Fibroblast of lung (primary cell): ENCODE data around the gene USP20. TPM values are rescaled to one million over a fixed set of nuclear protein-coding genes. Genes with fewer than 3 reads are reported as not detected.

Source experiments
- DNase-seq, 2 donors: peaks; one replicate each; pipeline versions ENCODE4 v3.0.0 to v3.0.0-alpha.2; 2010; ENCODE audit warnings: low read depth in 2 of 2
- H2AFZ ChIP-seq: 2 replicates; pipeline ENCODE4 v1.5.1; 2012; ENCODE audit warnings: low read length, control low read depth, inconsistent platforms
- H3K27ac ChIP-seq: 2 replicates; pipeline ENCODE4 v1.5.1; 2011; ENCODE audit warnings: low read length, control low read depth; ENCODE audit not compliant: insufficient read depth
- H3K27me3 ChIP-seq: 2 replicates; pipeline ENCODE4 v1.5.1; 2011; ENCODE audit warnings: mild to moderate bottlenecking, low read length; ENCODE audit not compliant: control insufficient read depth, insufficient read depth
- H3K36me3 ChIP-seq: 2 replicates; pipeline ENCODE4 v1.5.1; 2011; ENCODE audit warnings: low read length; ENCODE audit not compliant: control insufficient read depth, insufficient read depth
- H3K4me1 ChIP-seq: 2 replicates; pipeline ENCODE4 v1.5.1; 2011; ENCODE audit warnings: low read length; ENCODE audit not compliant: control insufficient read depth, insufficient read depth; ENCODE audit errors: extremely low read depth
- H3K4me2 ChIP-seq: 2 replicates; pipeline ENCODE4 v1.5.1; 2011; ENCODE audit warnings: low read length, control low read depth; ENCODE audit not compliant: insufficient read depth; ENCODE audit errors: extremely low read depth
- H3K4me3 ChIP-seq, 4 experiments: fragments of 200-600 bp in 1 of 4; sonication (generic) in 1 of 4; replicated peaks in 1 of 4; 2 replicates each; pipeline ENCODE4 v1.5.1; 2011 to 2016; ENCODE audit warnings: low read length in 4 of 4, low read depth in 3 of 4, mild to moderate bottlenecking in 3 of 4, control low read depth in 2 of 4, inconsistent platforms in 1 of 4, mixed read lengths in 1 of 4; ENCODE audit not compliant: insufficient read depth in 1 of 4; ENCODE audit errors: control extremely low read depth in 1 of 4
- H3K79me2 ChIP-seq: 2 replicates; pipeline ENCODE4 v1.5.1; 2012; ENCODE audit warnings: mild to moderate bottlenecking, low read length, inconsistent platforms; ENCODE audit not compliant: control insufficient read depth, insufficient read depth
- H3K9ac ChIP-seq: 2 replicates; pipeline ENCODE4 v1.5.1; 2011; ENCODE audit warnings: mild to moderate bottlenecking, low read length, control low read depth; ENCODE audit not compliant: insufficient read depth
- H3K9me3 ChIP-seq: 2 replicates; pipeline ENCODE4 v1.5.1; 2012; ENCODE audit warnings: low read depth, low read length; ENCODE audit not compliant: control insufficient read depth, insufficient read depth
- H4K20me1 ChIP-seq: 2 replicates; pipeline ENCODE4 v1.5.1; 2011; ENCODE audit warnings: low read length; ENCODE audit not compliant: control insufficient read depth, insufficient read depth; ENCODE audit errors: extremely low read depth
- CTCF ChIP-seq, 2 donors: IDR thresholded peaks in 1 of 2; conservative IDR thresholded peaks in 1 of 2; 1 replicate in 1 of 2; 2 replicates in 1 of 2; pipeline ENCODE4 v1.5.1; 2011 to 2012; ENCODE audit warnings: low read length in 2 of 2, control low read depth in 1 of 2, inconsistent platforms in 1 of 2, low read depth in 1 of 2, mild to moderate bottlenecking in 1 of 2
- EZH2 ChIP-seq: IDR thresholded peaks from 2 replicates; pipeline ENCODE4 v1.5.1; 2012; ENCODE audit warnings: low read length, control low read depth, mild to moderate bottlenecking; ENCODE audit errors: missing control alignments
- polyA plus RNA-seq, 2 donors: library from polyadenylated mRNA; depleted of rRNA in 1 of 2; stranded (reverse) in 1 of 2; unstranded in 1 of 2; fragments of >200 nt; gene quantifications; 2 replicates each; pipeline ENCODE4 v1.2.1, GENCODE V29; 2011 to 2012; ENCODE audit warnings: missing spikeins in 1 of 2
- total RNA-seq: library from RNA; depleted of rRNA; stranded (reverse); fragments of >200 nt; gene quantifications from 2 replicates; pipeline ENCODE4 v1.2.1, GENCODE V29; 2014

The USP20 gene
- total and polyA plus RNA-seq, 2 donors (not counting 1 experiment from before 2014, with no cell fraction given) = 6.7 to 12.9 TPM

- Histone ChIP-seq H4K20me1 (no peaks in the 10 kb centered on the region), H3K4me3 (no peak overlapping the region), H3K9ac (no peak overlapping the region), H3K4me2 (no peak overlapping the region), H3K79me2 (no peaks in the 10 kb centered on the region), H3K36me3 (peaks cover 6% of the 10 kb centered on the region), H3K27me3 (no peaks in the 10 kb centered on the region), H3K27ac (no peak overlapping the region), H3K4me1 (peaks cover 7% of the 10 kb centered on the region), H2AFZ (no peak overlapping the region), H3K9me3 (no peaks in the 10 kb centered on the region)
- DNase-seq = no peak
- no peak for TF ChIP-seq CTCF (conservative IDR thresholded peaks at IDR 0.05 in 1 of 2, IDR thresholded peaks at IDR 0.05 in 1 of 2; ENCODE audit: low read depth in 1 of 2, low read length in 2 of 2)
- no peak for TF ChIP-seq EZH2
Observed at GRCh38 chr9:129806061-129806460, 29.2 kb upstream of the USP20 start.

DNA sequence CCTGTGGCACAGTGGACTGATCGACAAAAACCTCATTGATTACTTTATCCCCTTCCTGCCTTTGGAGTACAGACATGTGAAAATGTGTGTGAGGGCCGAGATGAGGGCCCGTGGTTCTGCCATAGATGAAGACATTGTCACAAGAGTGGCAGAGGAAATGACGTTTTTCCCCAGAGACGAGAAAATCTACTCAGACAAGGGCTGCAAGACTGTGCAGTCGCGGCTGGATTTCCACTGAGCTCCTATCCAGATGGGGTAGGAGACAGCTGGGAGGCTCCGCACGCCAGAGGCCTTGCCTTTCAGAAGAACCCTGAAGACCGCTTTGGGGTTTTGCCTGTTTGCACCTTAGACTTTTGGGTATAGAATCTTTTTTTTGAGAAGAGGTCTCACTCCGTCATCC, 25.9 kb upstream of the USP20 start:
- Histone ChIP-seq H3K79me2 (no peaks in the 10 kb centered on the region), H2AFZ (no peak overlapping the region), H3K27ac (no peak overlapping the region), H4K20me1 (no peaks in the 10 kb centered on the region), H3K27me3 (no peaks in the 10 kb centered on the region), H3K4me2 (no peak overlapping the region), H3K4me3 (no peak overlapping the region), H3K9ac (no peak overlapping the region), H3K9me3 (no peaks in the 10 kb centered on the region), H3K36me3 (peaks cover 9% of the 10 kb centered on the region), H3K4me1 (peaks cover under 1% of the 10 kb centered on the region)
- TF ChIP-seq EZH2 = no peak
- no peak for TF ChIP-seq CTCF (conservative IDR thresholded peaks at IDR 0.05 in 1 of 2, IDR thresholded peaks at IDR 0.05 in 1 of 2; ENCODE audit: low read depth in 1 of 2, low read length in 2 of 2)
- no peak for DNase-seq

GRCh38 chr9:129810116-129810515, 25.1 kb upstream of the USP20 start:
- TF ChIP-seq CTCF (conservative IDR thresholded peaks at IDR 0.05 in 1 of 2, IDR thresholded peaks at IDR 0.05 in 1 of 2; ENCODE audit: low read depth in 1 of 2, low read length in 2 of 2) (no peak), EZH2 (no peak)
- H3K4me3 ChIP-seq = no peak overlapping the region
- H4K20me1 ChIP-seq = no peaks in the 10 kb centered on the region
- DNase-seq = no peak
- H3K4me1 ChIP-seq = no peaks in the 10 kb centered on the region
- no peaks in the 10 kb centered on the region for H3K9me3 ChIP-seq
- H3K27me3 ChIP-seq = no peaks in the 10 kb centered on the region
- H3K9ac ChIP-seq = no peak overlapping the region
- H3K79me2 ChIP-seq = no peaks in the 10 kb centered on the region
- no peak overlapping the region for H3K4me2 ChIP-seq
- no peak overlapping the region for H2AFZ ChIP-seq
- H3K27ac ChIP-seq = no peak overlapping the region
- peaks cover 13% of the 10 kb centered on the region for H3K36me3 ChIP-seq
